Gastrocnemius medialis (tissue), 4 donors: ENCODE measurements around the gene METTL23. TPM values are rescaled to one million over a fixed set of nuclear protein-coding genes. Genes with fewer than 3 reads are reported as not detected.
A peak's percentile ranks its signal among the peaks of the same experiment; 100 is the strongest.

Source experiments
- ATAC-seq, 2 donors: fragments of 150-250 bp; one replicate each; pipeline ENCODE4 v1.9.1; 2016
- DNase-seq, 2 donors: peaks; one replicate each; pipeline ENCODE4 v3.0.0-alpha.2; 2019
- H3K27ac ChIP-seq, 4 donors: fragments of 200-600 bp; sonication (generic); 1 replicate in 1 of 4; 2 replicates in 3 of 4; pipeline ENCODE4 v1.5.1; 2016 to 2018; ENCODE audit warnings: mild to moderate bottlenecking in 2 of 4, moderate library complexity in 1 of 4
- H3K27me3 ChIP-seq, 3 donors: fragments of 200-600 bp; sonication (generic) in 2 of 3; 1 replicate in 1 of 3; 2 replicates in 2 of 3; pipeline versions ENCODE4 v1.5.1 to v1.6.0; 2016 to 2019; ENCODE audit warnings: mild to moderate bottlenecking in 1 of 3, moderate library complexity in 1 of 3
- H3K36me3 ChIP-seq, 2 donors: fragments of 200-600 bp; sonication (generic) in 1 of 2; one replicate each; pipeline ENCODE4 v1.5.1; 2017 to 2018
- H3K4me1 ChIP-seq, 2 donors: fragments of 200-600 bp; sonication (generic) in 1 of 2; one replicate each; pipeline ENCODE4 v1.5.1; 2016 to 2017; ENCODE audit warnings: mild to moderate bottlenecking in 2 of 2
- H3K4me3 ChIP-seq, 4 donors: fragments of 200-600 bp; sonication (generic) in 3 of 4; 1 replicate in 1 of 4; 2 replicates in 3 of 4; pipeline ENCODE4 v1.5.1; 2016 to 2019; ENCODE audit warnings: mild to moderate bottlenecking in 2 of 4
- H3K9me3 ChIP-seq, 3 donors: fragments of 200-600 bp; sonication (generic) in 2 of 3; 1 replicate in 1 of 3; 2 replicates in 2 of 3; pipeline ENCODE4 v1.5.1; 2016 to 2019
- POLR2A ChIP-seq, 2 donors: fragments of 450-650 bp; IDR thresholded peaks; one replicate each; pipeline ENCODE4 v1.6.1; 2017; ENCODE audit warnings: antibody characterized with exemption in 2 of 2, mild to moderate bottlenecking in 2 of 2, moderate library complexity in 2 of 2
- in situ Hi-C, 4 donors: fragments of 200-750 bp; cut with MboI; loops; one replicate each; pipeline versions ENCODE4 v1.15.0 to v1.8.0; 2017; ENCODE audit warnings: low sequenced_read_pairs in 4 of 4
- intact Hi-C: fragments of 100-400 bp; cut with DNase I; formaldehyde crosslinking; loops from one replicate; pipeline ENCODE4 v1.15.1; 2023; ENCODE audit warnings: low total_unique reads
- total RNA-seq, 4 donors: library from RNA; depleted of rRNA; stranded (reverse); fragments of >200 nt; gene quantifications; one replicate each; pipeline versions ENCODE4 v1.1.0 to v1.2.3, GENCODE V29; 2016
- TF ChIP-seq, protein P1 (sequence below), 5 experiments: fragments of 450-650 bp in 3 of 5; fragments of 200-600 bp in 2 of 5; sonication (generic) in 2 of 5; IDR thresholded peaks in 4 of 5; conservative IDR thresholded peaks in 1 of 5; 1 replicate in 4 of 5; 2 replicates in 1 of 5; pipeline ENCODE4 v1.5.1; 2016 to 2019; ENCODE audit warnings: antibody characterized with exemption in 5 of 5, mild to moderate bottlenecking in 3 of 5, moderate library complexity in 3 of 5

METTL23 gene
- total RNA-seq, 4 donors from 2014 or later: 23.9 to 35.5 (median 29.7) TPM

- DNase-seq (peak in 1 of 2 donors; percentile 44), ATAC-seq (peak; percentile 24 to 37)
- no peak for TF ChIP-seq POLR2A (IDR thresholded peaks at IDR 0.05)
- TF ChIP-seq, protein P1, sequence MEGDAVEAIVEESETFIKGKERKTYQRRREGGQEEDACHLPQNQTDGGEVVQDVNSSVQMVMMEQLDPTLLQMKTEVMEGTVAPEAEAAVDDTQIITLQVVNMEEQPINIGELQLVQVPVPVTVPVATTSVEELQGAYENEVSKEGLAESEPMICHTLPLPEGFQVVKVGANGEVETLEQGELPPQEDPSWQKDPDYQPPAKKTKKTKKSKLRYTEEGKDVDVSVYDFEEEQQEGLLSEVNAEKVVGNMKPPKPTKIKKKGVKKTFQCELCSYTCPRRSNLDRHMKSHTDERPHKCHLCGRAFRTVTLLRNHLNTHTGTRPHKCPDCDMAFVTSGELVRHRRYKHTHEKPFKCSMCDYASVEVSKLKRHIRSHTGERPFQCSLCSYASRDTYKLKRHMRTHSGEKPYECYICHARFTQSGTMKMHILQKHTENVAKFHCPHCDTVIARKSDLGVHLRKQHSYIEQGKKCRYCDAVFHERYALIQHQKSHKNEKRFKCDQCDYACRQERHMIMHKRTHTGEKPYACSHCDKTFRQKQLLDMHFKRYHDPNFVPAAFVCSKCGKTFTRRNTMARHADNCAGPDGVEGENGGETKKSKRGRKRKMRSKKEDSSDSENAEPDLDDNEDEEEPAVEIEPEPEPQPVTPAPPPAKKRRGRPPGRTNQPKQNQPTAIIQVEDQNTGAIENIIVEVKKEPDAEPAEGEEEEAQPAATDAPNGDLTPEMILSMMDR (IDR thresholded peaks at IDR 0.05 in 4 of 5, conservative IDR thresholded peaks at IDR 0.05 in 1 of 5): peak; percentile 36 to 70 (median 55)
- H3K27ac ChIP-seq: peak overlapping the region in 3 of 4 donors; percentile 3 to 45 (median 24)
- H3K4me3 ChIP-seq: no peak overlapping the region
- peaks cover 2 to 11% of the 10 kb centered on the region in 2 donors for H3K4me1 ChIP-seq
- H3K27me3 ChIP-seq: no peaks in the 10 kb centered on the region
- H3K9me3 ChIP-seq: no peaks in the 10 kb centered on the region
- in situ Hi-C loops: no loop called here
- intact Hi-C loops: no loop called here
- H3K36me3 ChIP-seq: no peaks in the 10 kb centered on the region
Measured at GRCh38 chr17:76681222-76682137, 45.2 kb upstream of the METTL23 start.

DNA sequence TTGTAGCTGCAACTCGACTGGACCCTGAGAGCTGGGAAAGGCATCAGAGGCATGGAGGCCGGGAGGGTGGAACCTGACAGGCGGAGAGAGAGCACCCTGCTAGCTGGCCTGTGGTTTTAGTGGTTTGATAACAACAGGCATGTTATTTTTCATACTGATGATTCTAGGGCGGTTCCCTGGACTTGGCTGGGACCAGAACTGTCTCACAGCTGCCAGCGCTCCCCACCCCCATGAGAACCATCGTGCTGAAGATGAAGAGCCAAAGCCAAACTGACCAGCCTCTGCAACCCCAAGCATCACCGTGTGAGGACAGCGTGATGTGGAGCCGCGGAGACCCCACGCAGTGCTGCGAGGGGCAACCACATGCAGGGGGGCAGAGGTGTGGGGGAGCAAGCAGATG lies 44.3 kb upstream of the METTL23 start:
- Histone ChIP-seq H3K9me3 (no peaks in the 10 kb centered on the region), H3K27ac (peak overlapping the region in 1 of 4 donors; percentile 3), H3K36me3 (no peaks in the 10 kb centered on the region), H3K4me1 (peaks cover 9 to 20% of the 10 kb centered on the region in 2 donors), H3K27me3 (no peaks in the 10 kb centered on the region), H3K4me3 (no peak overlapping the region)
- no peak for DNase-seq
- intact Hi-C loops (no loop called here), in situ Hi-C loops (no loop called here)
- TF ChIP-seq POLR2A (IDR thresholded peaks at IDR 0.05): no peak
- TF ChIP-seq, protein P1 (IDR thresholded peaks at IDR 0.05 in 4 of 5, conservative IDR thresholded peaks at IDR 0.05 in 1 of 5): no peak
- ATAC-seq: peak; percentile 21 to 30

GRCh38 chr17:76683011-76683755 lies 43.5 kb upstream of the METTL23 start:
- Histone ChIP-seq H3K36me3 (no peaks in the 10 kb centered on the region), H3K9me3 (no peaks in the 10 kb centered on the region), H3K4me3 (no peak overlapping the region), H3K27me3 (no peaks in the 10 kb centered on the region), H3K27ac (no peak overlapping the region), H3K4me1 (peaks cover 18 to 28% of the 10 kb centered on the region in 2 donors)
- no peak for TF ChIP-seq POLR2A (IDR thresholded peaks at IDR 0.05)
- TF ChIP-seq, protein P1 (IDR thresholded peaks at IDR 0.05 in 4 of 5, conservative IDR thresholded peaks at IDR 0.05 in 1 of 5): no peak
- in situ Hi-C loops: no loop called here
- intact Hi-C loops: no loop called here
- DNase-seq: no peak
- ATAC-seq: no peak

DNA sequence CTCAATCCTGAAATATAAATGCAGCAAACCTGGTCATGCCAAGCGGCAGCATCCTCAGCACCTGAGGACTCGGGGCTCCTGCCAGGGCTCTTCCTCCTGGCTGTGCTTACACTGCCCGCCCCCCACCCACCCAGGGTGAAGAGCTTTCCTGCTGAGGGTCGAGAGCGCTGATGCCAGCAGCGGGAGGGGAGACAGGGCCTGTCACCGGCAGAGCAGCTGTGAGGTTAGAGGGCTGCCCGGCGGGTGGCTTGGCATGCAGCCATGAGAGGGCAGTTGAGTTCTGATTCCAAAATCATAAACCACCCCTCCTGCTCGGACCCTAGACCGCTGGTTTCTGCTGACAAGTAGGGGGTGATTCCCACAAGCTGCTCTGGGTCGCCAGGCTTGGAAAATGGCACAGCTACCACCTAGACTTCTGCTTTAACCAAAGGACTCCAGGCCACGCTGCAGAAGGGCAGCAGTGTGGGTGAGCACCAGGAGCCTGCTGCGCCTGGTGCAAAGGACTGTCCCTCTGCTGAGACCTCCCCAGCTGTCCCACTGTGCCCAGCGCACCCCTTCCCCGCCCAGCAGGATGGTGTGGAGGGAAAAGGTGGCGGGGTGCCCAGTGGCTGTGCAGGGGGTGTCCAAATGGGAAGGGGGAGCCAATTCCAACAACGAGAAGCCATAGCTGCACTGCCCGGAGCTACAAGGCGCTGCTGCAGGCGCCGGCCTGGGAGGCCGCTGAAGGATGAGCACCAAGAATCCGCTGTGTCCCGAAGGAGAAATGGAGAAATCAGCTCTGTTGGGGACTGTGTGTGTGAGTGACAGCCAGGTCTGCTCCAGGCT lies 42.5 kb upstream of the METTL23 start:
- Histone ChIP-seq H3K4me1 (peaks cover 28 to 38% of the 10 kb centered on the region in 2 donors), H3K27ac (no peak overlapping the region), H3K9me3 (no peaks in the 10 kb centered on the region), H3K27me3 (no peaks in the 10 kb centered on the region), H3K36me3 (no peaks in the 10 kb centered on the region), H3K4me3 (no peak overlapping the region)
- in situ Hi-C loops: no loop called here
- DNase-seq (no peak), ATAC-seq (no peak)
- intact Hi-C loops: no loop called here
- no peak for TF ChIP-seq POLR2A (IDR thresholded peaks at IDR 0.05)
- TF ChIP-seq, protein P1 (IDR thresholded peaks at IDR 0.05 in 4 of 5, conservative IDR thresholded peaks at IDR 0.05 in 1 of 5): no peak
